HepG2 (cell line): Measurements from ENCODE around the gene CLPSL2. TPM values are rescaled to one million over a fixed set of nuclear protein-coding genes. Genes with fewer than 3 reads are reported as not detected.

Experiments
- CC2D1A ChIP-seq: sonication (generic); formaldehyde crosslinking; IDR thresholded peaks from 2 replicates; pipeline ENCODE4 v1.8.1; 2023; ENCODE audit warnings: mild to moderate bottlenecking, missing genetic modification reagents
- DRAP1 ChIP-seq: IDR thresholded peaks from 2 replicates; pipeline ENCODE4 v1.6.1; 2016; ENCODE audit warnings: missing genetic modification reagents, missing compliant biosample characterization
- HMGA1 ChIP-seq: sonication (generic); formaldehyde crosslinking; conservative IDR thresholded peaks from 2 replicates; pipeline ENCODE4 v1.4.0; 2020; ENCODE audit warnings: missing genetic modification reagents
- JUND ChIP-seq: sonication (generic); formaldehyde crosslinking; IDR thresholded peaks from 2 replicates; pipeline ENCODE4 v1.8.0; 2022; ENCODE audit warnings: mild to moderate bottlenecking, missing genetic modification reagents
- KLF11 ChIP-seq: IDR thresholded peaks from 2 replicates; pipeline ENCODE4 v1.6.1; 2016; ENCODE audit warnings: missing compliant biosample characterization
- NFKB2 ChIP-seq: sonication (generic); formaldehyde crosslinking; IDR thresholded peaks from 2 replicates; pipeline ENCODE4 v1.4.0; 2020; ENCODE audit warnings: missing genetic modification reagents, borderline replicate concordance
- SAP130 ChIP-seq: IDR thresholded peaks from 2 replicates; pipeline ENCODE4 v1.6.1; 2016; ENCODE audit warnings: low read depth
- STAG1 ChIP-seq: sonication (generic); formaldehyde crosslinking; IDR thresholded peaks from 2 replicates; pipeline ENCODE4 v1.4.0; 2020; ENCODE audit warnings: missing genetic modification reagents
- TEAD3 ChIP-seq: optimal IDR thresholded peaks from 2 replicates; pipeline ENCODE3; 2016; ENCODE audit warnings: borderline replicate concordance
- U2AF2 ChIP-seq: fragments of 200-400 bp; formaldehyde crosslinking; IDR thresholded peaks from 2 replicates; pipeline ENCODE4 v1.6.1; 2017; ENCODE audit warnings: low read depth, mild to moderate bottlenecking, low read length
- ZFP91 ChIP-seq: sonication (generic); formaldehyde crosslinking; IDR thresholded peaks from 2 replicates; pipeline ENCODE4 v1.9.0; 2022; ENCODE audit warnings: missing genetic modification reagents, mild to moderate bottlenecking, borderline replicate concordance
- ZGPAT ChIP-seq: IDR thresholded peaks from 2 replicates; pipeline ENCODE4 v1.6.1; 2016; ENCODE audit warnings: mild to moderate bottlenecking
- ZKSCAN8 ChIP-seq: IDR thresholded peaks from 2 replicates; pipeline ENCODE4 v1.6.1; 2016; ENCODE audit warnings: borderline replicate concordance, missing genetic modification reagents, missing compliant biosample characterization
- ZNF205 ChIP-seq: IDR thresholded peaks from 2 replicates; pipeline ENCODE4 v1.6.1; 2018; ENCODE audit warnings: missing biosample characterization, missing genetic modification reagents
- ZNF431 ChIP-seq: sonication (generic); formaldehyde crosslinking; IDR thresholded peaks from 2 replicates; pipeline ENCODE4 v1.9.0; 2022; ENCODE audit warnings: missing genetic modification reagents, low read depth, mild to moderate bottlenecking, borderline replicate concordance
- ZNF496 ChIP-seq: sonication (generic); formaldehyde crosslinking; IDR thresholded peaks from 2 replicates; pipeline ENCODE4 v1.8.1; 2023; ENCODE audit warnings: mild to moderate bottlenecking, moderate library complexity, missing genetic modification reagents; ENCODE audit not compliant: insufficient replicate concordance
- ZNF547 ChIP-seq: sonication (generic); formaldehyde crosslinking; IDR thresholded peaks from 2 replicates; pipeline ENCODE4 v1.5.1; 2020; ENCODE audit warnings: mild to moderate bottlenecking, missing genetic modification reagents
- ZNF788 ChIP-seq: sonication (generic); formaldehyde crosslinking; IDR thresholded peaks from 2 replicates; pipeline ENCODE4 v1.5.0; 2020; ENCODE audit warnings: mild to moderate bottlenecking, missing genetic modification reagents, borderline replicate concordance
- polyA plus RNA-seq, 8 experiments: library from polyadenylated mRNA; depleted of rRNA in 3 of 8; stranded (reverse) in 7 of 8; unstranded in 1 of 8; fragments of >200 nt; fragmentation: Illumina TruSeq in 4 of 8; extraction: Trizol in 4 of 8; gene quantifications; 2 replicates each; pipeline versions ENCODE4 v1.2.1 to v1.2.3, GENCODE V29; 2011 to 2016; ENCODE audit warnings: low read depth in 4 of 8, missing spikeins in 1 of 8, mixed read lengths in 1 of 8; ENCODE audit not compliant: insufficient read depth in 1 of 8
- total RNA-seq, 5 experiments: library from RNA; depleted of rRNA; stranded (reverse); fragments of >200 nt; fragmentation: Illumina TruSeq; extraction: Trizol; gene quantifications; 2 replicates each; pipeline ENCODE4 v1.2.3, GENCODE V29; 2016; ENCODE audit warnings: low read depth in 1 of 5
- TF ChIP-seq, protein P1 (sequence below): sonication (generic); formaldehyde crosslinking; IDR thresholded peaks from 2 replicates; pipeline ENCODE4 v1.4.0; 2020; ENCODE audit warnings: missing genetic modification reagents
- TF ChIP-seq, protein P2 (sequence below): sonication (generic); formaldehyde crosslinking; IDR thresholded peaks from 2 replicates; pipeline ENCODE4 v1.8.1; 2023; ENCODE audit warnings: mild to moderate bottlenecking, missing genetic modification reagents
- TF ChIP-seq, protein P3 (sequence below), 2 experiments: sonication (generic) in 1 of 2; formaldehyde crosslinking in 1 of 2; IDR thresholded peaks; 2 replicates each; pipeline versions ENCODE4 v1.4.0 to v1.6.1; 2018 to 2020; ENCODE audit warnings: missing genetic modification reagents in 2 of 2, borderline replicate concordance in 1 of 2, low read depth in 1 of 2, mild to moderate bottlenecking in 1 of 2, missing biosample characterization in 1 of 2

The CLPSL2 gene
- total and polyA plus RNA-seq, 2 of the 13 experiments (the other 11 are each of a cell fraction or from before 2014, with no cell fraction given) = not detected

- TF ChIP-seq SAP130 (CRISPR knock-in tag) (peak; percentile 59), TEAD3 (CRISPR knock-in tag) (peak; percentile 8), DRAP1 (peak; percentile 32; the same call in 1 of the 2 replicates), NFKB2 (CRISPR knock-in tag) (no peak), HMGA1 (CRISPR knock-in tag) (no peak), JUND (0 out of 2 replicates have a peak, but pooled peaks have one; percentile 14), ZNF205 (CRISPR knock-in tag) (no peak), ZNF788 (CRISPR knock-in tag) (peak; percentile 33; the same call in 1 of the 2 replicates), ZGPAT (CRISPR knock-in tag) (0 out of 2 replicates have a peak, but pooled peaks have one; percentile 50), ZNF496 (CRISPR knock-in tag) (no peak), ZKSCAN8 (CRISPR knock-in tag) (peak; percentile 63; the same call in 1 of the 2 replicates), STAG1 (CRISPR knock-in tag) (peak; percentile 87), ZFP91 (CRISPR knock-in tag) (0 out of 2 replicates have a peak, but pooled peaks have one; percentile 40), KLF11 (peak; percentile 46; the same call in 1 of the 2 replicates), ZNF431 (CRISPR knock-in tag) (no peak), CC2D1A (no peak), ZNF547 (no peak; the same call in 1 of the 2 replicates), U2AF2 (no peak)
- TF ChIP-seq, protein P1, sequence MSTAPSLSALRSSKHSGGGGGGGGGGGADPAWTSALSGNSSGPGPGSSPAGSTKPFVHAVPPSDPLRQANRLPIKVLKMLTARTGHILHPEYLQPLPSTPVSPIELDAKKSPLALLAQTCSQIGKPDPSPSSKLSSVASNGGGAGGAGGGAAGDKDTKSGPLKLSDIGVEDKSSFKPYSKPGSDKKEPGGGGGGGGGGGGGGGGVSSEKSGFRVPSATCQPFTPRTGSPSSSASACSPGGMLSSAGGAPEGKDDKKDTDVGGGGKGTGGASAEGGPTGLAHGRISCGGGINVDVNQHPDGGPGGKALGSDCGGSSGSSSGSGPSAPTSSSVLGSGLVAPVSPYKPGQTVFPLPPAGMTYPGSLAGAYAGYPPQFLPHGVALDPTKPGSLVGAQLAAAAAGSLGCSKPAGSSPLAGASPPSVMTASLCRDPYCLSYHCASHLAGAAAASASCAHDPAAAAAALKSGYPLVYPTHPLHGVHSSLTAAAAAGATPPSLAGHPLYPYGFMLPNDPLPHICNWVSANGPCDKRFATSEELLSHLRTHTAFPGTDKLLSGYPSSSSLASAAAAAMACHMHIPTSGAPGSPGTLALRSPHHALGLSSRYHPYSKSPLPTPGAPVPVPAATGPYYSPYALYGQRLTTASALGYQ (CRISPR knock-in tag) = no peak
- TF ChIP-seq, protein P2, sequence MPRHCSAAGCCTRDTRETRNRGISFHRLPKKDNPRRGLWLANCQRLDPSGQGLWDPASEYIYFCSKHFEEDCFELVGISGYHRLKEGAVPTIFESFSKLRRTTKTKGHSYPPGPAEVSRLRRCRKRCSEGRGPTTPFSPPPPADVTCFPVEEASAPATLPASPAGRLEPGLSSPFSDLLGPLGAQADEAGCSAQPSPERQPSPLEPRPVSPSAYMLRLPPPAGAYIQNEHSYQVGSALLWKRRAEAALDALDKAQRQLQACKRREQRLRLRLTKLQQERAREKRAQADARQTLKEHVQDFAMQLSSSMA (CRISPR knock-in tag) = 0 out of 2 replicates have a peak, but pooled peaks have one; percentile 34
- TF ChIP-seq, protein P3, sequence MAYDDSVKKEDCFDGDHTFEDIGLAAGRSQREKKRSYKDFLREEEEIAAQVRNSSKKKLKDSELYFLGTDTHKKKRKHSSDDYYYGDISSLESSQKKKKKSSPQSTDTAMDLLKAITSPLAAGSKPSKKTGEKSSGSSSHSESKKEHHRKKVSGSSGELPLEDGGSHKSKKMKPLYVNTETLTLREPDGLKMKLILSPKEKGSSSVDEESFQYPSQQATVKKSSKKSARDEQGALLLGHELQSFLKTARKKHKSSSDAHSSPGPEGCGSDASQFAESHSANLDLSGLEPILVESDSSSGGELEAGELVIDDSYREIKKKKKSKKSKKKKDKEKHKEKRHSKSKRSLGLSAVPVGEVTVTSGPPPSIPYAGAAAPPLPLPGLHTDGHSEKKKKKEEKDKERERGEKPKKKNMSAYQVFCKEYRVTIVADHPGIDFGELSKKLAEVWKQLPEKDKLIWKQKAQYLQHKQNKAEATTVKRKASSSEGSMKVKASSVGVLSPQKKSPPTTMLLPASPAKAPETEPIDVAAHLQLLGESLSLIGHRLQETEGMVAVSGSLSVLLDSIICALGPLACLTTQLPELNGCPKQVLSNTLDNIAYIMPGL (CRISPR knock-in tag; IDR thresholded peaks at IDR 0.05; ENCODE audit: borderline replicate concordance in 1 of 2, low read depth in 1 of 2) = peak; percentile 53 to 77; a peak in 2 of 4 replicates
Measured at GRCh38 chr6:35737413-35738211, 38.8 kb upstream of the CLPSL2 start (continued).
